HepG2 (cell line): ENCODE data around the gene CAMKK1. TPM values are rescaled to one million over a fixed set of nuclear protein-coding genes. Genes with fewer than 3 reads are reported as not detected.

Source experiments
- ATAC-seq: fragments of 200-7000 bp; cut with Tn5 transposase; 3 replicates; pipeline ENCODE4 v1.9.1; 2020; ENCODE audit warnings: mild to moderate bottlenecking, moderate library complexity
- BruUV-seq: library from RNA; stranded (reverse); fragments of 400-500 nt; replicated peaks from 2 replicates; lab custom pipeline; 2021; lab: Mats Ljungman, UMichigan
- CTCF ChIA-PET: fragments of 300-600 bp; formaldehyde crosslinking; extraction: SDS; loops from one replicate; lab custom pipeline; 2021; ENCODE audit warnings: low total read pairs, inconsistent platforms, low intra/inter-chr PET ratio; lab: Yijun Ruan, JAX
- POLR2A ChIA-PET: fragments of 350-600 bp; sonication (Branson Sonifier 250); formaldehyde crosslinking; loops from one replicate; lab custom pipeline; 2020; ENCODE audit warnings: antibody characterized with exemption, inconsistent platforms; lab: Yijun Ruan, JAX
- DNase-seq: peaks from one replicate; pipeline ENCODE4 v3.0.0-alpha.2; 2015; ENCODE audit warnings: low spot score
- FAIRE-seq: peaks from 3 replicates; lab custom pipeline; 2011; peaks lifted over from hg19 to GRCh38; lab: Jason Lieb, UNC
- H2AFZ ChIP-seq: one replicate; pipeline ENCODE4 v1.6.1; 2011; ENCODE audit warnings: low read length, inconsistent platforms
- H3K27ac ChIP-seq: fragments of 300-600 bp; 3 replicates; pipeline ENCODE4 v1.8.0; 2011; ENCODE audit warnings: mixed run types, mild to moderate bottlenecking, mixed read lengths, low read length, inconsistent platforms; ENCODE audit not compliant: insufficient read depth; ENCODE audit errors: extremely low read length
- H3K27me3 ChIP-seq, 2 experiments: fragments of 200-600 bp in 1 of 2; 2 replicates in 1 of 2; 3 replicates in 1 of 2; pipeline versions ENCODE4 v1.6.0 to v1.8.0; 2011; ENCODE audit warnings: low read length in 2 of 2, mild to moderate bottlenecking in 2 of 2, moderate library complexity in 2 of 2, inconsistent platforms in 1 of 2; ENCODE audit not compliant: insufficient read depth in 2 of 2, control insufficient read depth in 1 of 2
- H3K36me3 ChIP-seq, 2 experiments: fragments of 200-600 bp in 1 of 2; replicated peaks in 1 of 2; 2 replicates in 1 of 2; 3 replicates in 1 of 2; pipeline versions ENCODE4 v1.5.1 to v1.8.0; 2011; ENCODE audit warnings: low read length in 2 of 2, inconsistent platforms in 1 of 2; ENCODE audit not compliant: insufficient read depth in 2 of 2, control insufficient read depth in 1 of 2
- H3K4me1 ChIP-seq: 2 replicates; pipeline ENCODE4 v1.5.1; 2012; ENCODE audit warnings: low read length, inconsistent platforms; ENCODE audit not compliant: insufficient read depth
- H3K4me2 ChIP-seq: 2 replicates; pipeline ENCODE4 v1.6.0; 2011; ENCODE audit warnings: low read depth, low read length, inconsistent platforms
- H3K4me3 ChIP-seq, 3 experiments: fragments of 200-600 bp in 1 of 3; sonication (generic), shearing (Covaris generic) in 1 of 3; replicated peaks in 1 of 3; 2 replicates each; pipeline ENCODE4 v1.5.1; 2011 to 2016; ENCODE audit warnings: low read length in 3 of 3, inconsistent platforms in 2 of 3, low read depth in 2 of 3, mild to moderate bottlenecking in 2 of 3, control low read depth in 1 of 3, mixed read lengths in 1 of 3; ENCODE audit not compliant: insufficient read depth in 1 of 3
- H3K79me2 ChIP-seq: one replicate; pipeline ENCODE4 v1.6.1; 2011; ENCODE audit warnings: low read length, inconsistent platforms; ENCODE audit not compliant: insufficient read depth
- H3K9ac ChIP-seq: 2 replicates; pipeline ENCODE4 v1.6.0; 2011; ENCODE audit warnings: mild to moderate bottlenecking, low read depth, low read length, inconsistent platforms; ENCODE audit not compliant: insufficient read depth
- H3K9me3 ChIP-seq: 2 replicates; pipeline ENCODE4 v1.5.1; 2012; ENCODE audit warnings: mild to moderate bottlenecking, low read length
- H4K20me1 ChIP-seq: 2 replicates; pipeline ENCODE4 v1.6.0; 2011; ENCODE audit warnings: inconsistent platforms, mild to moderate bottlenecking, low read length, moderate library complexity; ENCODE audit not compliant: insufficient read depth
- BHLHE40 ChIP-seq: IDR thresholded peaks from 2 replicates; pipeline ENCODE4 v1.6.1; 2011; ENCODE audit warnings: low read length, improper control_type of control experiment
- ELF3 ChIP-seq: IDR thresholded peaks from 2 replicates; pipeline ENCODE4 v1.6.1; 2016; ENCODE audit warnings: missing genetic modification reagents, missing compliant biosample characterization
- FOSL2 ChIP-seq: sonication (generic); formaldehyde crosslinking; IDR thresholded peaks from 2 replicates; pipeline ENCODE4 v1.4.0; 2020; ENCODE audit warnings: missing genetic modification reagents
- LCORL ChIP-seq, 2 experiments: fragments of 450-650 bp in 1 of 2; sonication (generic) in 1 of 2; formaldehyde crosslinking in 1 of 2; IDR thresholded peaks; 2 replicates each; pipeline versions ENCODE4 v1.5.0 to v1.6.1; 2017 to 2020; ENCODE audit warnings: antibody characterized with exemption in 1 of 2, missing genetic modification reagents in 1 of 2
- MTA1 ChIP-seq: sonication (generic); formaldehyde crosslinking; IDR thresholded peaks from 2 replicates; pipeline ENCODE4 v1.4.0; 2020; ENCODE audit warnings: missing genetic modification reagents, mild to moderate bottlenecking, borderline replicate concordance
- NFE2L2 ChIP-seq: fragments of 150-350 bp; IDR thresholded peaks from 2 replicates; pipeline ENCODE4 v1.6.1; 2014; ENCODE audit warnings: low read length
- NFKB2 ChIP-seq: sonication (generic); formaldehyde crosslinking; IDR thresholded peaks from 2 replicates; pipeline ENCODE4 v1.4.0; 2020; ENCODE audit warnings: missing genetic modification reagents, borderline replicate concordance
- SP2 ChIP-seq: sonication (generic); formaldehyde crosslinking; IDR thresholded peaks from 2 replicates; pipeline ENCODE4 v1.5.1; 2020; ENCODE audit warnings: mild to moderate bottlenecking, missing genetic modification reagents
- THYN1 ChIP-seq: sonication (generic); formaldehyde crosslinking; IDR thresholded peaks from 2 replicates; pipeline ENCODE4 v1.8.1; 2023; ENCODE audit warnings: low read depth, mild to moderate bottlenecking, moderate library complexity, missing genetic modification reagents, borderline replicate concordance
- ZNF746 ChIP-seq: sonication (generic); formaldehyde crosslinking; IDR thresholded peaks from 2 replicates; pipeline ENCODE4 v1.8.0; 2022; ENCODE audit warnings: mild to moderate bottlenecking, missing genetic modification reagents
- ZNF773 ChIP-seq: sonication (generic); formaldehyde crosslinking; IDR thresholded peaks from 2 replicates; pipeline ENCODE4 v1.4.0; 2020; ENCODE audit warnings: missing genetic modification reagents, borderline replicate concordance
- WGBS: methylation state at CpG from one replicate; pipeline ENCODE4 v1.1.6; 2017; ENCODE audit warnings: low lambda C conversion rate; 5-methylcytosine and 5-hydroxymethylcytosine counted together
- in situ Hi-C: cut with HindIII; loops from 2 replicates; pipeline ENCODE4 v1.10.0; 2017; ENCODE audit warnings: low pct_unique_long_range_greater_than_20kb; ENCODE audit not compliant: extremely low pct_ligation_motif_present
- intact Hi-C: fragments of 100-400 bp; cut with micrococcal nuclease; formaldehyde crosslinking; loops from one replicate; pipeline ENCODE4 v1.10.0; 2022; ENCODE audit not compliant: unreplicated experiment
- polyA plus RNA-seq, 8 experiments: library from polyadenylated mRNA; depleted of rRNA in 3 of 8; stranded (reverse) in 7 of 8; unstranded in 1 of 8; fragments of >200 nt; fragmentation: Illumina TruSeq in 4 of 8; extraction: Trizol in 4 of 8; gene quantifications; 2 replicates each; pipeline versions ENCODE4 v1.2.1 to v1.2.3, GENCODE V29; 2011 to 2016; ENCODE audit warnings: low read depth in 4 of 8, missing spikeins in 1 of 8, mixed read lengths in 1 of 8; ENCODE audit not compliant: insufficient read depth in 1 of 8
- total RNA-seq, 5 experiments: library from RNA; depleted of rRNA; stranded (reverse); fragments of >200 nt; fragmentation: Illumina TruSeq; extraction: Trizol; gene quantifications; 2 replicates each; pipeline ENCODE4 v1.2.3, GENCODE V29; 2016; ENCODE audit warnings: low read depth in 1 of 5
- TF ChIP-seq, protein P1 (sequence below): sonication (generic); formaldehyde crosslinking; IDR thresholded peaks from 2 replicates; pipeline ENCODE4 v1.4.0; 2020; ENCODE audit warnings: missing genetic modification reagents
- TF ChIP-seq, protein P2 (sequence below), 2 experiments: sonication (generic) in 1 of 2; formaldehyde crosslinking in 1 of 2; IDR thresholded peaks; 2 replicates each; pipeline versions ENCODE4 v1.4.0 to v1.6.1; 2018 to 2020; ENCODE audit warnings: missing genetic modification reagents in 2 of 2, borderline replicate concordance in 1 of 2, low read depth in 1 of 2, mild to moderate bottlenecking in 1 of 2, missing biosample characterization in 1 of 2

Gene CAMKK1
- total and polyA plus RNA-seq, 2 of the 13 experiments (the other 11 are each of a cell fraction or from before 2014, with no cell fraction given), result 1.5 to 1.6 TPM

DNA sequence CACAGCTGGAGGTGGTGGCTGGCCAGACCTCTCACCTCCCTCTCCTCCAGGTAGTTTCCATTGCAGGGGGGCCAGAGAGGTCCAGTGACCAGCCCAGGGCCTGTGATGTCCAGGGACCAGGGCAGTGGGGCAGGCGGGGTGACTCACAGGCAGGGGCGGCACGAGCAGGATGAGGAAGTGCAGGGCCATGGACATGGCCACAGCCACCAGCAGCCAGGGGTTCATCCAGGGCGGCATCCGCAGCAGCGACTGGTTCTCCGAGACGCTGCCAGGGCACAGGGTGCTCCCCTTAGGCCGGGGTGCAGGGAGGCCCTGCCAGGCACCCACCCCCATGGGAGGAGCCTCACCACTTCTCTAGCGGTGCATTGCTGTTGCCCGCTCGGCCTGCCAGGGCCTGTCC is 36.3 kb upstream of the CAMKK1 start:
- TF ChIP-seq BHLHE40 (peak; percentile 51; the same call in 1 of the 2 replicates), LCORL (IDR thresholded peaks at IDR 0.05) (no peak), LCORL (CRISPR knock-in tag; IDR thresholded peaks at IDR 0.05) (0 out of 2 replicates have a peak, but pooled peaks have one; percentile 43), ELF3 (CRISPR knock-in tag) (0 out of 2 replicates have a peak, but pooled peaks have one; percentile 19), FOSL2 (CRISPR knock-in tag) (0 out of 2 replicates have a peak, but pooled peaks have one; percentile 20), THYN1 (no peak)
- TF ChIP-seq, protein P1, sequence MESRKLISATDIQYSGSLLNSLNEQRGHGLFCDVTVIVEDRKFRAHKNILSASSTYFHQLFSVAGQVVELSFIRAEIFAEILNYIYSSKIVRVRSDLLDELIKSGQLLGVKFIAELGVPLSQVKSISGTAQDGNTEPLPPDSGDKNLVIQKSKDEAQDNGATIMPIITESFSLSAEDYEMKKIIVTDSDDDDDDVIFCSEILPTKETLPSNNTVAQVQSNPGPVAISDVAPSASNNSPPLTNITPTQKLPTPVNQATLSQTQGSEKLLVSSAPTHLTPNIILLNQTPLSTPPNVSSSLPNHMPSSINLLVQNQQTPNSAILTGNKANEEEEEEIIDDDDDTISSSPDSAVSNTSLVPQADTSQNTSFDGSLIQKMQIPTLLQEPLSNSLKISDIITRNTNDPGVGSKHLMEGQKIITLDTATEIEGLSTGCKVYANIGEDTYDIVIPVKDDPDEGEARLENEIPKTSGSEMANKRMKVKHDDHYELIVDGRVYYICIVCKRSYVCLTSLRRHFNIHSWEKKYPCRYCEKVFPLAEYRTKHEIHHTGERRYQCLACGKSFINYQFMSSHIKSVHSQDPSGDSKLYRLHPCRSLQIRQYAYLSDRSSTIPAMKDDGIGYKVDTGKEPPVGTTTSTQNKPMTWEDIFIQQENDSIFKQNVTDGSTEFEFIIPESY, result no peak
- Histone ChIP-seq H3K4me1 (peaks cover 40% of the 10 kb centered on the region), H2AFZ (no peak overlapping the region), H3K27me3 (peaks cover 18 to 47% of the 10 kb centered on the region in 2 experiments), H3K79me2 (no peaks in the 10 kb centered on the region), H3K9ac (no peak overlapping the region), H3K9me3 (no peaks in the 10 kb centered on the region), H3K4me2 (no peak overlapping the region), H3K4me3 (no peak overlapping the region), H3K36me3 (no peaks in the 10 kb centered on the region), H3K27ac (no peak overlapping the region), H4K20me1 (no peaks in the 10 kb centered on the region)
- intact Hi-C loops (no loop called here), in situ Hi-C loops (no loop called here)
- WGBS, result 60% methylated on average over 1 of the region's 12 CpGs
- CTCF ChIA-PET, result no interaction called here
- no peak for DNase-seq
- no TSS peak for BruUV-seq
- ATAC-seq, result peak; percentile 20; the same call in 2 of the 3 replicates
- POLR2A ChIA-PET, result interaction anchor here (0.8 kb wide), 1 partner anchor 75 kb away, joined by 3 read pairs; no protein-coding TSS in a partner anchor
- FAIRE-seq, result no peak

DNA sequence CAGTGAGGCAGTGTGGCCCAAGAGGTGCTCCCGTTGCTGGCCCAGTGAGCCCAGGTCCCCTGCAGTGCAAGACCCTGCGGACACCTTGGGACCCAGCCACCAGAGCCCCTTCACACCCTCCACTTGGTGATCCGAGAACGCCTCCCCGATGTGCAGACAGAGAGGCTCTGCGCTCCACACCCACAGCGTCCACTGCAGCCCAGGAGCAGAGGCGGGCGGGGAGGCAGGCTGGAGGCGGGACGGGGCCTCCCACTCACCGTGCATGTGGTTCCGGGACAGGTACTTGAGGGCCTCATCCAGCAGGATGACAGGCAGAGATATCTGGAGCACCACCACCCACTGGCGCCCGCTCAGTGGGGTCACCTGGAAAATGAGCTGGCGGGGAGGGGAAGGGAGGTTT is 35.6 kb upstream of the CAMKK1 start:
- peaks cover 18 to 55% of the 10 kb centered on the region in 2 experiments for H3K27me3 ChIP-seq
- no peaks in the 10 kb centered on the region for H3K79me2 ChIP-seq
- POLR2A ChIA-PET, result interaction anchor here (0.8 kb wide), 1 partner anchor 76 kb away, joined by 3 read pairs; no protein-coding TSS in a partner anchor
- in situ Hi-C loops, result no loop called here
- no peak overlapping the region for H2AFZ ChIP-seq
- H3K4me1 ChIP-seq, result peaks cover 40% of the 10 kb centered on the region
- H3K9ac ChIP-seq, result no peak overlapping the region
- no peaks in the 10 kb centered on the region for H3K36me3 ChIP-seq
- no peak overlapping the region for H3K27ac ChIP-seq
- CTCF ChIA-PET, result no interaction called here
- H3K9me3 ChIP-seq, result no peaks in the 10 kb centered on the region
- WGBS, result 12% methylated on average over 10 of the region's 16 CpGs
- intact Hi-C loops, result no loop called here
- ATAC-seq (peak; percentile 19; the same call in 2 of the 3 replicates), FAIRE-seq (no peak), DNase-seq (no peak)
- no peak overlapping the region for H3K4me2 ChIP-seq
- H3K4me3 ChIP-seq, result no peak overlapping the region
- no TSS peak for BruUV-seq
- H4K20me1 ChIP-seq, result no peaks in the 10 kb centered on the region
- TF ChIP-seq ZNF746 (no peak), NFKB2 (no peak), NFE2L2 (no peak), SP2 (CRISPR knock-in tag) (no peak), ZNF773 (CRISPR knock-in tag) (no peak), MTA1 (CRISPR knock-in tag) (no peak)
- TF ChIP-seq, protein P2, sequence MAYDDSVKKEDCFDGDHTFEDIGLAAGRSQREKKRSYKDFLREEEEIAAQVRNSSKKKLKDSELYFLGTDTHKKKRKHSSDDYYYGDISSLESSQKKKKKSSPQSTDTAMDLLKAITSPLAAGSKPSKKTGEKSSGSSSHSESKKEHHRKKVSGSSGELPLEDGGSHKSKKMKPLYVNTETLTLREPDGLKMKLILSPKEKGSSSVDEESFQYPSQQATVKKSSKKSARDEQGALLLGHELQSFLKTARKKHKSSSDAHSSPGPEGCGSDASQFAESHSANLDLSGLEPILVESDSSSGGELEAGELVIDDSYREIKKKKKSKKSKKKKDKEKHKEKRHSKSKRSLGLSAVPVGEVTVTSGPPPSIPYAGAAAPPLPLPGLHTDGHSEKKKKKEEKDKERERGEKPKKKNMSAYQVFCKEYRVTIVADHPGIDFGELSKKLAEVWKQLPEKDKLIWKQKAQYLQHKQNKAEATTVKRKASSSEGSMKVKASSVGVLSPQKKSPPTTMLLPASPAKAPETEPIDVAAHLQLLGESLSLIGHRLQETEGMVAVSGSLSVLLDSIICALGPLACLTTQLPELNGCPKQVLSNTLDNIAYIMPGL (CRISPR knock-in tag; IDR thresholded peaks at IDR 0.05; ENCODE audit: borderline replicate concordance in 1 of 2, low read depth in 1 of 2), result no peak
